CD4-positive, alpha-beta T cell treated with Interferon alpha-2 for 1 hour (primary cell): Measurements from ENCODE around the gene SLC35D2.

Experiments
- DNase-seq, 2 donors: peaks; one replicate each; pipeline ENCODE4 v3.0.0-alpha.2; 2020 to 2022

The SLC35D2 gene

DNA sequence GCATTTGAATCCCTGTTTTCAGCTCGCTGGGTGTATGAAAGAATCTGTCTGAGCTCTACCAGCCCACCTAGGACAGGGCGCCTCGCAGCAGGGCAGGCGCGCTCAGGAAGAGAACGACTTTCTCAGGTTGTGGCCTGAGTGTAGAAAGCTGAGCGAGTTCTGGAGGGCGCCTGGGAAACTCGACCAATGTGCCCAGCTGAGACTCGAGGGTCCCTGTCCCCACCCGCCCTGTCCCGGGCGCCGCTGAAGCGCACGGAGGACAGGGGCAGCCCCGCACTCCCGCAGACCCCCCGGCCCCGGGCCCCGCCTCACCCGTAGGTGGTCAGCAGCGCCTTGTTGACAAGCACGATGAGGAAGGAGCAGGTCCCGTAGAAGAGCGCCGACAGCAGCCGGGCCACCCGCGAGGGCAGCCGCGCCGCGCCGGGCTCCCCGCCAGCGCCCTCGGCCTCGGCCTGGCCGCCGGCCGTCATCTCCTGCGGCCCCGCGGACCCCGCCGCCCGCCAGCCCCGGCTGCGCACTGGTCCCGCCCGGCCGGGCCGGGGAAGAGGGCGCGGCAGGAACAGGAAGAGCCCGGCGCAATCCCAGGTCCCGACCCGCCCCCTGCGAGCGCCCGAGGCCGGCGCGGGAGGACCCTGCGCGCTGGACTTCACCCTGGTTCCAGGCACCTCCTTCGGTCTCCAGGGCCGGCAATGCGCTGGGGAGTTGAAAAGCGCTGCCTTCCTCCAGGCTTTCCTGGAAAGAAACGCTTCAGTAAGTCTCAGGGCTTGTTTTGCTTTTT, at the start of gene SLC35D2:
TSS of gene SLC35D2 (minus strand) at position 547 of the 778 bp plus-strand sequence. CDS start at position 470, 77 bp downstream.
- DNase-seq, result peak in 1 of 2 donors; percentile 28

DNA sequence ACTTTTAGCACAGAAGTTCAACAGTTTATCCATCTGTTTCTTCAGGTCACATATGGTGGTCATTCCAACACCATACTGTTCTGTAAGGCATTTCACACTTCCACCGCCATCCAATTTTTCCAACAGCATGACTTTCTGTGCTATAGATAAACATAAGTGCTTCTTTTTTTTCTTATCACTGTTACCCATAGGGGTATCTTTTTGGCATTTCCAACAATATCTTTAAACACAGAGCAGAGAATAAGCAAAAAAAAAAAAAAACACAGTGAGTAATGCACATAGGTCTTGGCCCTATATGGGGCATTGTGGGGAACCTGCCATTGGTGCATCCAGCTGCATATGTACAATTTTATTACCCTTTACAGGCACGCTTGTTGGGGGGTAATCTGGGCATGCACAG, 46.9 kb upstream of the SLC35D2 start:
- no peak for DNase-seq

DNA sequence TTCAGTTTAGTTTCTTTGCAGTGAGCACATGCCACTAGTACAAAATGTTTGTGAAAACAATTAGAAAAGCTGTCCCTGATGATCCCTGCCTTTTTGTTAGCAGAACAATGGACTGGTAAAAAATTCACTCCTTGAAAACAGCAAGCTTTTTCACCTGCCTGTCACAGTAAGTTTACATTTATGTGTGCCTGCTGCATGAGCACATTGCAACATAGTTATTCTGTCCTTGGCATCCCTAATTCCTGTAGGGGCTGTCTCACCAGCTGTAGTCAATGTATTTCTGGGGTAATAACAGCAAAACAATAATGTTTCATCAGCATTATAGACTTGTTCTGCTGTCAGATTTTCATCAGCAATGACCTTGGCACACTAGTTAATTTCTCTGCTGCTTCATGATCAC, 46.2 kb upstream of the SLC35D2 start:
- no peak for DNase-seq

- peak in 1 of 2 donors; percentile 36 for DNase-seq
Observed at GRCh38 chr9:96425500-96426169, 42.1 kb upstream of the SLC35D2 start.

GRCh38 chr9:96423985-96424336, 40.5 kb upstream of the SLC35D2 start:
- DNase-seq, result no peak

DNA sequence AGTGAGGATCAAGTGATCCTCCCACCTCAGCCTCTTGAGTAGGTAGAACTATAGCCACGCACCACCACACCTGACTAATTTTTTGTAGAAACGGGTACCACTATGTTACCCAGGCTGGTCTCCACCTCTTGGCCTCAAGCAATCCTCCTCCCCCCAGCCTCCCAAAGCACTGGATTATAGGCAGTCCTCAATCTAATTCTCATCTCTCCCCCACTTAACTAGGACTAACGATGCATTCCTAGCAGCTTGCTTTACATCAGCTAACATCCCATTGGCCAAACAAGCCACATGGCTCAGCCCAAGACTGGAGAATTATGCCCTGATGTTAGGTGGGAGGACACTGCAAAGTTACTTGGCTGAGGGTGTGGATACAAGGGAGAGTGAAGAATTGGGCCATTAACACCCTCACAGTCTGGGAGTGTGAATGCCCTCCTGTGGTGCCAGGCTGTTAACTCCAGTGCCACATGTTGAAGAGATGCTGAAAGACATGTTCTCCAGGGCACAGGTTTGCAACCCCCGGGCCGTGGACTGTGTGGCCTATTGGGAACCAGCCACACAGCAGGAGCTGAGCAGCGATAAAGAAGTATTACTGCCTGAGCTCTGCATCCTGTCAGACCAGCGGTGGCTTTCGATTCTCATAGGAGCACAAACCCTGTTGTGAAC, 39.9 kb upstream of the SLC35D2 start:
- no peak for DNase-seq

- peak in 1 of 2 donors; percentile 9 for DNase-seq
Observed at GRCh38 chr9:96420468-96421219, 37.1 kb upstream of the SLC35D2 start.

DNA sequence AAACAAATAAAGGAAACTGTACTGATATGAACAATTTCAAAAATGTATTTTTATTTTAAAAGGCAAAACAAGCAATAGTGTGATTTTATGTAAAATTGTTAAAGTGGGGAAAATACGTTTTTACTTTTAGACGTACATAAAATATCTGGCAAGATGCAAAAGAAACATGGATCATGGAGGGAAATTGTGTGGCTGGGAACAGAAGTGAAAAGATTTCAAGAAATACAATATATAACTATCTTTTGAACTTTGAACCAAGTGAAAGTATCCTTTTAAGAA, 36.1 kb upstream of the SLC35D2 start:
- no peak for DNase-seq

- peak; percentile 51 to 67 for DNase-seq
Observed at GRCh38 chr9:96418920-96419690, 35.6 kb upstream of the SLC35D2 start.

GRCh38 chr9:96418083-96418919, 34.8 kb upstream of the SLC35D2 start, which contains the start of gene ZNF367:
TSS of gene ZNF367 (minus strand) at chr9:96418370. CDS start at chr9:96418032, 338 bp downstream.
- DNase-seq, result peak; percentile 94 to 95

GRCh38 chr9:96417661-96418082, 34.2 kb upstream of the SLC35D2 start:
- no peak for DNase-seq

- DNase-seq, result peak; percentile 87 to 93
Observed at GRCh38 chr9:96417051-96417586, 33.6 kb upstream of the SLC35D2 start.

DNA sequence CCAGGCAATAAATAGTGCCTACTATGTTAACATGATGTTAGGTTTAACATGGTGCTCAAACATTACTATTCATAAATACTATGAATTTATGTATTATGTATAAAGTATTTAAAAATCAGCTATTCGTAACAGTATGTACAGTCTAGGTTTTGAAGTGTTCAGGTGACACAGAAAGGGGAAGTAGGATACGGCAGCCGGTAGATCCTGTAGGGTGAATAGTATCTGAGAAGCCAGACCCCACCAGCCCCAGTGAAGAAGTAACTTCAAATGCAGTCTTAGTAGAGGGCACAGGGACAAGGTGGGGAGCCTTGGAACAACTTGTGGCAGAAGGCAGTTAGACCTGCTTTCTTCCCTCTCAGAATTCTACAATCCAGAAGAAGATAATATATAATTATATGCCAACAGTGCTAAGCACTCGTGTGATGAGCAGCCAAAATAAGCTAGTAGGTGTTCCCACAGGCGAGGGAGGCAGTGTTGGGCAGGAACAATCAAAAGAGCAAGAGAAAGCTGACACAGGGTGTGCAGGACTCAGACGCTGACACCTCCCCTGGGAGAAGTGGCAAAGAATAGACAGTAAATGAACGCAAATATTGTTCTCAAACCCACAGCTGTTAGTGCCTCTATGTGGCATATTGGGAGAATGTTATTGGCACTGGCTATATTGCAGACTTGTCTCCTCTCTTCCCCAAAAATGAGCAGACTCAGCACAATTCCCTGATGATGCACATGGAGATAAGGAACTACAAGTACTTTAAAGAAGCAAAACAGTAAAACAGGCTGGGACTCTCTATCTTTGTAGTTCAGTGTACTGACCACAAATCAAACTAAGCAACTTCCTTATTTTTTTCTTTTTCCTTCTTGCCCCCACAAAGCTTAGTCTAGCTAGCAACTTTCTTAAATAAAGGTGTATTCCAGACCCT, 30.1 kb upstream of the SLC35D2 start:
- DNase-seq, result peak; percentile 20 to 38

DNA sequence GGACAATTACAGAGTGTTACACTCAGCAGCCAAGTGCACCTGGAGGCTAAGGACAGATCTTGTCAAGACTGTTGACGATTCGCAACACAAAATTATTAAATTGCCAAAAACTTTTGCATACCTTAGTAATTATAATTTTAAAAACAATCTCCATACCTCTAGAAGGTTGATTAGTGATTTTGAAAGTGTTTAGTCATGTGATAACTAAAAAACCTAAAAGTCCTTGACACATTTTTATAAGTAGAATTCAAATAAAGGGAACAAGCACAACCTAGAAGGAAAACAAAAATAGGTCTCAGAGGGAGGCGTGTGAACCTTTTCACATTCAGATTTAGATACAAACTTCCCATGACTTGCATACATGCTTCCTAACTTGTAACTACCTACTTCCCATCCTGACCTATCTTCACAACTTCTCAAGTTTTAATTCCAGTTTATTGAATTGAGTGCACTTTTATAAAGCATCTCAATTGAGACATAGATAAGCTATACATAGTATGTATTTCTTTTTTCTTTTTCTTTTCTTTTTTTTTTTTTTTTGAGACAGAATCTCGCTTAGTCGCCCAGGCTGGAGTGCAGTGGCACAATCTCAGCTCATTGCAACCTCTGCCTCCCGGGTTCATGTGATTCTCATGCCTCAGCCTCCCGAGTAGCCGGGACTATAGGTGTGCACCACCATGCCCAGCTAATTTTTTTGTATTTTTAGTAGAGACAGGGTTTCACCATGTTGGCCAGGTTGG, 28.8 kb upstream of the SLC35D2 start:
- DNase-seq, result no peak

DNA sequence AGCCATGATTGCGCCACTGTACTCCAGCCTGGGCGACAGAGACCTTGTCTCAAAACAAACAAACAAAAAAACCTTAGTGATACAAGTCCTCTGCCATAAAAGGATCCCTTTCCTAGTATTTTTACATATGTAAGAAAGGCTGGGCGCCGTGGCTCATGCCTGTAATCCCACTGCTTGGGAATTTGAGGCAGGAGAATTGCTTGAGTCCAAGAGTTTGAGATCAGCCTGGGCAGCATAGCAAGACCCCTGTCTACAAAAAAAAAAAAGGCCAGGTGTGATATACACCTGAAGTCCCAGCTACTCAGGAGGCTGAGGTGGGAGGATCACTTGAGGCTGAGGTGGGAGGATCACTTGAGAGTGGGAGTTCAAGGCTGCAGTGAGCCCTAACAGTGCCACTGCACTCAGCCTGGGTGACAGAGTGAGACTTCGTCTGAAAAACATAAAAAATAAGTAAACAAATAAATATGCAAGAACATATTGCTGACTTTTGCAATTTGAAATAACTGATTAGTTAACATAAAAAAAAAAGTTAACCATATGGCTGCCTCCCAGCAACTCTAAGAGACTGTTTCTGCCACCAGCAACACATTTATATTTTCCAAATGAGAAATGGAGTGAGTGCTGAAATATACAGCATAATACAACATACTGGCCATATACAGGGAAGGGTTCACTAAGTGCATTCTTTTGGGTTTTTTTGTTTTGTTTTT, 27.8 kb upstream of the SLC35D2 start:
- no peak for DNase-seq

- no peak for DNase-seq
Observed at GRCh38 chr9:96408409-96409280, 25.1 kb upstream of the SLC35D2 start.

GRCh38 chr9:96400132-96400910, 16.8 kb upstream of the SLC35D2 start:
- no peak for DNase-seq
